ENCODE measurements around the gene GPBP1L1.
A peak's percentile ranks its signal among the peaks of the same experiment; 100 is the strongest.

Gene GPBP1L1

GRCh38 chr1:45684402-45684801 is 1.9 kb downstream of the GPBP1L1 start (continued):
- TF ChIP-seq ZSCAN18 (tag by site-specific recombination; IDR thresholded peaks at IDR 0.05) (no peak), FEZF1 (tag by site-specific recombination; IDR thresholded peaks at IDR 0.05) (peak; percentile 61), ZNF292 (tag by site-specific recombination; IDR thresholded peaks at IDR 0.05; ENCODE audit: borderline replicate concordance, low read depth) (no peak), PRDM6 (tag by site-specific recombination; IDR thresholded peaks at IDR 0.05) (peak; percentile 97), PRDM4 (tag by site-specific recombination; IDR thresholded peaks at IDR 0.05) (peak; percentile 54; the same call in 1 of the 2 replicates)

GRCh38 chr1:45682942-45683341 is 3.4 kb downstream of the GPBP1L1 start:
- Histone ChIP-seq H3K36me3 (ENCODE audit: control insufficient read depth in 2 of 2, insufficient read depth in 1 of 2, low read length in 2 of 2) (no peaks in the 10 kb centered on the region; a peak in 1 of 3 replicates), H3K27ac (ENCODE audit: extremely low read depth, low read depth, low read length) (no peak overlapping the region), H3K4me3 (ENCODE audit: low read depth, low read length) (no peak overlapping the region), H3K9me3 (ENCODE audit: control insufficient read depth, insufficient read depth, low read depth, low read length) (no peaks in the 10 kb centered on the region), H3K4me1 (ENCODE audit: control insufficient read depth, insufficient read depth, low read length) (peaks cover 39% of the 10 kb centered on the region)
- CTCF ChIA-PET = interaction anchor here (0.7 kb wide), 1 partner anchor 62 kb away, joined by 4 read pairs; no protein-coding TSS in a partner anchor
- POLR2A ChIA-PET = interaction anchor here (0.7 kb wide), 2 partner anchors 540 to 1024 kb away, joined by 3 to 4 read pairs; no protein-coding TSS in a partner anchor
- TF ChIP-seq ZNF792 (tag by site-specific recombination; IDR thresholded peaks at IDR 0.05) (no peak), ZNF600 (tag by site-specific recombination; IDR thresholded peaks at IDR 0.05) (peak; percentile 45; the same call in 1 of the 2 replicates), ZNF785 (tag by site-specific recombination; IDR thresholded peaks at IDR 0.05) (no peak), ZNF416 (tag by site-specific recombination; IDR thresholded peaks at IDR 0.05) (no peak), ZNF48 (tag by site-specific recombination; IDR thresholded peaks at IDR 0.05) (no peak), ZNF626 (tag by site-specific recombination; IDR thresholded peaks at IDR 0.05) (no peak), ZSCAN18 (tag by site-specific recombination; IDR thresholded peaks at IDR 0.05) (no peak), ZNF548 (tag by site-specific recombination; IDR thresholded peaks at IDR 0.05) (no peak), ZNF324 (tag by site-specific recombination; IDR thresholded peaks at IDR 0.05) (no peak), KLF17 (tag by site-specific recombination; IDR thresholded peaks at IDR 0.05) (no peak), ZNF18 (tag by site-specific recombination; IDR thresholded peaks at IDR 0.05) (no peak), BCL6B (tag by site-specific recombination; IDR thresholded peaks at IDR 0.05) (no peak), PATZ1 (tag by site-specific recombination; IDR thresholded peaks at IDR 0.05) (no peak), PRDM10 (tag by site-specific recombination; IDR thresholded peaks at IDR 0.05) (peak; percentile 61)

All from HEK293 (cell line).